Measurements from ENCODE around the gene ACAA1.
"Not testable (repeated sequence)": the region's sequence is repeated elsewhere in the genome, so short reads cannot be mapped to it uniquely, and the experiment has no call there.

Gene ACAA1

DNA sequence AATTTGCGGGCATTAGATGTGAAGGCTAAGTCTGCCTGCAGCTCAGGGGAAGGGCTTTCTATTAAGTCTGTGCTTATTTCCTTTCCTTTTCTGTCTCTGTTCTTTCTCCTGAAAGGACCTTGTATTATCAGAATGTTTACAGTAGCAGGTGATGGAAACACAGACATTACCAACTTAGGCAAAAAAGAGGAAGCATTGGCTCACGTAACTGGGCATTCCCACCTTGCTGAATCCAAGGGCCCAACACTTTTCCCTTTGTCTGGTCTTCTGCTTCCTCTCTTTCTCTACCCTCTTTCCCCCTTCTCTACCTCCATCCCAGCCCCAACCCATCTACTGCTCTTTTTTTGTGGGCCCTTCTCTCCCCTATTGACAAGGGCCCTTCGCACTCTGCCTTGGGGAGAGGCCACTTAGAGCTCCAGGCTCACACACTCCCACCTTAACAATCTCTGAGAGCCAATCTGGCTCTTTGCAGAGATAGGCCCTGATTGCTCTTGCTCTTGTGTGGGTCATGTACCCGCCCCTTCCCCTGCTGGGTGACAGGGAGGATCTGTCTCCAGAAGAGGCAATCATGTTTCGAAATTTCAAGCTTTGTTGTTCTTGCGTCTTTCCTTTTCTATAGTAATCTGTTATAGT, 35.0 kb downstream of the ACAA1 start:
- no peak for DNase-seq (ENCODE audit: low read depth)

DNA sequence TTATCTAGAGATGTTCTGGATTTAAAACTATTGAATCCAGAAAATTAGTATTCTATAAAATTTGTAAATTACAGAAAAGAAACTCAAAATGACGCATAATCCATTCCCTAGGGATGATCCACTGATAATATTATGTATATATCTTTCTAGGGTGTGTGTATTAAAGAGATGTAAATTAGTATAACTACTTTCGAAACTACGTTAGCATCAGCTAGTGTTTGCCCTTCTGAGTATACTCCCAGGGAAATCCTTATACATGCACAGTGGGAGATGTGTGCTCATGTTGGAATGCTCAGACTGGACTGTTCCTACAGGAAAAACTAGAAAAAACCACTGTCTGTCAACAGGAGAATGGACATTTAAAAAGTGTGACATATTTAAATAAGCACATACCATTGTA, 36.4 kb downstream of the ACAA1 start:
- DNase-seq (ENCODE audit: low read depth), result no peak

DNA sequence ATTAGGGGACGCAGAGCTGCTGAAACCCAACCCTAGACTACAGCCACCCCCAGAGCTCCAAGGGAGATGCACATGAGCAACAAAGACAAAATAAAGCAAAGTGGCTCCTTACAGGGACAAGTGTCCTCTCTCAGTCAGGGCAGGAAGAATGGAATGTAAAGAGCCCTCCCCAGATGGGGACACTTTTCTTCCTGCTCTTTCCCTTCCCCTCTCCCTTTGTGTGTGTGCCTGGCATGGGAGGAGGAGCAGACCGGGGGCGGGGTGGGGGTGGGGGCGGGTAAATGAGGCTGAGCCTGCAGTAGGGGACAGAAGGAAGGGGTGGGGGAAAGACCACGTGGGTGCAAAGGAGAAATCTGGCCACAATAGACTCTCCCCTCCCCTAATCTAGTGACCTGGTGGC, 37.4 kb downstream of the ACAA1 start:
- no peak for DNase-seq (ENCODE audit: low read depth)

DNA sequence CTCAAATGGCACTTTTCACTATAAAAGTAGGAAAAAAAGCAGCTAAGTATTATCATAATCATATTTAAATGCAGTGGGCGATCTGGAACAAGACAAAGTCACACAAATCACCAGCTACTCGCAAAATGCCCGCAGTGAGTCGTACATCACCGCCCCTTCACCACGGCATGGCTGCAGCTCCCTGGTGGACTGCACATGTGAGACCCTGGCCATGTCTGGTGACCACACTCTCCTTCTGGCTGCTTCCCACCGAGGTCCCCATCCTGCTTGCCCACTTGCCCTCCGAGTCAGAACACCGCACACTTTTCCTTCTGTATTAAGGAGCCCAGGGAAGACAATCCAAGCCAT, 38.6 kb downstream of the ACAA1 start:
- DNase-seq (ENCODE audit: low read depth), result no peak

DNA sequence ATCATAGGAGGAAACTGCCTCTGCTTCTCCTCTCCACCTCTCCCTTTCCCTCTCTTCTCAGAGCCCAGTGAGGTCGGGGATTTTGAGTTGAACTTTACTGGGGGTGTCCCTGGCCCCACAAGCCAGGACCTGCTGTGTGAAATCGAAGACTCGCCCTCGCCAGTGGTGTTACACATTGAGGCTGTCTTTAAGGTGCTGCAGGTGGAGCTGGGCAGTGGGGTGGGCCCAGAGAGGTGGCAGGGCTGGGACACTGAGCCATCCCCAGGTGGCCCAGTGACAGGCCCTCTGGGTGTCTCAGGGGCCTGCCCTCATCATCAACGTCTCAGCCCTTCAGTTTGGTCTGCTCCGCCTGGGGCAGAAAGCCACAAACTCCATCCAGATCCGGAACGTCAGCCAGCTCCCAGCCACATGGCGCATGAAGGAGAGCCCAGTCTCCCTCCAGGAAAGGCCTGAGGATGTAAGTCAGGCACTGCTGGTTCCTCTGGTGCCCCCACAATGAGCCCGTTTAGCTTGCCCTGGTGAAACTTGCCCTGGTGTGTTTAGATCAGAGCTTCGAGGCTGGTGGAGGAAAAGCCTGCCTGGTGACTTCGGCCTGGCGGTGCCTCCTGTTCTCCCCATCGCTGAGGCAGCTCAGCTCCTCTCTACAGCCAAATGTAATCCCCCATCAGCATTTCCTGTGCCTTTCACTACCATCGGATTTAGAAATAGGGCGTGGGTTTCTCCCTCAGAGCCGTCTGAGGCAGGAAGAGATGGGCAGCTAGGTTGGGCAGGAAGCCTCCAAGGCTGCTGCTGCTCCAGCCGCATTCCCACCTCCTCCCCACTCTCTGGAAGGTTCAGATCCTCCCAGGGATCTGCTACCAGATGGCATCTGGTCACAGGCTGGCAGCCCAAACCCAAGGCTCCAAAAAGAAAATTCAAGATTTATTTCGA, 39.2 kb downstream of the ACAA1 start:
- DNase-seq (ENCODE audit: low read depth), result no peak

DNA sequence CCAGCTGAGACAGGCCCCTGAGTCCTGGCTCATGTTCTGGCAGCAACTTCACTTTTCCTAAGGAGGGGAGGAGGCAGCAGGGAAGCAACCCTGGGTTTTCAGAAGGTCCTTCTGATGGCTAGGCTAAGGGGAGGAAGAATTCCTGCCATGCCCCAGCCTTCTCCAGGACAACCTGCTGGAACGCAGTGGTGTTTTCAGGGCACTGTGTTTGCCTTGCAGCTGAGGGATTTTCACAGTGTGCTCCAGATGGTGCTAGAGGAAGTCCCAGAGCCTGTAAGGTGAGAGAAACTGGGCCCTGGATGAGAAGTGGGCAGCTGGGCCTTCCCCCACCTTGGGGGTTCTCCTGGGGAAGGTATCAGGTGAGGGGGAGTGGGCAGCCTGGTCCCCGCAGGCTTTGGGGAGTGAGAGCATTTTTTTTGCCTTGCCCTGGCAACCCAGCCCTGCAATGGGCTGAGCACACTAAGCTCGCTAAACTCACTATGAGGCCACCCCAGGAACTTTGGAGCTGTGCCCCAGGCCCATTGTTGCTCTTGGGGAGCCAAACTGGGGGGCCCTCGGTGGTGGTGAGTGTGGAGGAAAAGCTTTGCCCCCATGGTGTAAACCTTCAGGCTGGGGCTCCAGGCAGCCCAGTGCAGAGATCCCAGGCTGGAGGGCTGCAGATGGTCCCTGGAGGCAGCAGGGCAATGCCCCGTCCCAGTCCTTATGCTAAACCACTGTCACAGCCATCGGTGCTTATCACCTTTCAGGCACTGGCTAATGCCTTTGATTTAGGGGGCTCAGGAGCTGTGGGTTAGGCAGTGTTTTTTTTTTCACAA, 41.1 kb downstream of the ACAA1 start:
- no peak for DNase-seq (ENCODE audit: low read depth)

DNA sequence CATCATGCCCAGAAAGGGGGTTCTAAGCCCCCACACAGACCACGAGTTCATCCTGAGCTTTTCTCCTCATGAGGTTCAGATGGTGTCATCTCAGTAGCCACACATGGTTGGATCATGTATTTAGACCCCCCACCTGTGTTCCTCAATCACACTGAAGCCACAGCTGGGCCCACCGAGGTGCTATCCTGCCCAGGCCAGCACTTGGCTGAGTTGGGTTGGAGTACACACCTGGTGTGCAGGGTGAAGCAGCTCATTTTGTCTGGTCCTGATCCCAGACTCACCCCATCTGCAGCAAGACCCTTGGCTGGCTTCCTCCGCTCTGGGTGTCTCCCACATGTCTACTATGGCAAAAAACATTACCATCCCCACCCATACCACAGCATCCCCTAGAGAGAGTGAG, 41.9 kb downstream of the ACAA1 start:
- no peak for DNase-seq (ENCODE audit: low read depth)

DNA sequence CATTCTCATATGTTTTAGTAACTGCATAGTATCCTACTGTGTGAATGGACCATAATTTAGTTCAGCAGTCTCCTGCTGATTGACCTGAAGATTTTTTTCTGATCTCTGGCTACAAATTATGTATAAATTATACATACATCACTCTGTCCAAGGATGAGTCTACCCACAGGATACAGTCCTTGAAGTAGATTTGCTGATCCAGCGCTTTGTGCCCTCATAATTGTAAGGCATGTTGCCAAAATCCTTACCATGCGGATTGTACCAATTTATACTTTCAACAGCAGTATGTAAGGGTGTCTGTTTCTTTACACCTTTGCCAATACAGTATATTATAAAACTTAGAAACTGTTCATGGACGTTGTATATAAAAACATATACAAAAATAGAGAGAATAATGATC, 46.5 kb downstream of the ACAA1 start:
- DNase-seq (ENCODE audit: low read depth), result no peak

DNA sequence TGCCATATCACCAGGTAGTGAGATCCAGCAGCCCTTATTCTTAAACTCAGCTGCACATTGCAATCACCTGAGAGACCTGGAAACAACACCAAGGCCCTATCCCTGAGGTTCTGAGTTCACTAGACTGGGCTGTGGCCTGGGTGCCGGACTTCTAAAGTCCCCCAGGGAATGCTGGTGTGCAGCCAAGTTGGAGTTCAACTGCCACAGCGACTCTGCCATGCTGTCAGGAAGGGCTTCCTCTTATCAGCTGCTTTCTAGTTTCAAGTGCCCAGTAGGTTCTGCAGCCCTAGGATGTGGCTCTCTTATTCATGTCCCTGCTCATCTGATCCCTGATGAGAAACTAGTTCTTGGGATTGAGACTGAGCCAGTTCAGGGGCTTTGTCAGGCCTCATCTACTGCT, 47.8 kb downstream of the ACAA1 start:
- DNase-seq (ENCODE audit: low read depth), result no peak

DNA sequence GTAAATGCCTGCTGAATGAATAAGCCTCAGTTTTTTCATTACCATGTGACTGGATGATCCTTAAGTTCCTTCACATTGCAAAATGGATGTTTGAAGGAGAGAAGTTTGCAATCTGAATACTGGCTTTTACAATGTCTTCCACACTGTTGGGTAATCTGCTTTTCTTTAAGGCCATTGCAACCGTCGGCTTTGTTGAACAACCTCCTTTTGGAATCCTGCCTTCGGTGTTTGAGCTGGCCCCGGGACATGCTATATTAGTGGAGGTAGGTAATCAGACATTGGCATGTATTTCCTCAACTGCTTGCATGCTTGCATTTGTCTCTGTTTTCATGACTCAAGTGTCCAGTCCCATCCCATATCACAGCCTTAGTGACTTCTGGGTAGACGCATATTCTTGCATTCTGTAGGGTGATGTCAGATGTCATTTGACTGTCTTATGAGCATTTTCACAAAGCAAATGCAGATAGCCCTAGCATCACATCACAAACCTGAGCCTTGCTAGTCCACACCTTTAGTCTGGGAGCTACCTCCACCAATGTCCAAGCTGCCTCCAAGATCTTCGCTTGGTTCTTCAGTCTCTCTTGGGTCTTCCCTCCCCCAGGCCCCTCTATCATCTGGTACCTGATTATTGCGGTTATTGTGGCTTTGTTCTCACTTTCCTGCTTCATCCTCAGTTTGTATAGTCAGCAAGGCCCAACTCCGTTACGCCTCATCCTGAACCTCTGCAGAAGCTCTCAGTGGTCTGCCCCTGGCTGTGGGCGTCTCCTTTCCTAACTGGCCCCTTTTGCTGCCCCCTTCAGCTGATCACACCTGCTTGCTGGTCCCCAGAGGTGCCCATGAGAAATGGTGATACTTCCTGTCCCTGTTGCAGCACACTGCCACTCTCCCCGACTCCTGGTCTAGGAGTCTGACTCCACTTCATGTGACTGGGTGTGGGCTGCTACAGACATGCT, 48.5 kb downstream of the ACAA1 start:
- no peak for DNase-seq (ENCODE audit: low read depth)

DNA sequence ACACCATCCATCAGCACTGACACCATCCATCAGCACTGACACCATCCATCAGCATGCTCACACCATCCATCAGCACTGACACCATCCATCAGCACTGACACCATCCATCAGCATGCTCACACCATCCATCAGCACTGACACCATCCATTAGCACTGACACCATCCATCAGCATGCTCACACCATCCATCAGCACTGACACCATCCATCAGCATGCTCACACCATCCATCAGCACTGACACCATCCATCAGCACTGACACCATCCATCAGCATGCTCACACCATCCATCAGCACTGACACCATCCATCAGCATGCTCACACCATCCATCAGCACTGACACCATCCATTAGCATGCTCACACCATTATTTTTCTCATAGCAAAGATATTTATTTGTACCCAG, 49.6 kb downstream of the ACAA1 start:
- not testable (repeated sequence) for DNase-seq (ENCODE audit: low read depth)

DNA sequence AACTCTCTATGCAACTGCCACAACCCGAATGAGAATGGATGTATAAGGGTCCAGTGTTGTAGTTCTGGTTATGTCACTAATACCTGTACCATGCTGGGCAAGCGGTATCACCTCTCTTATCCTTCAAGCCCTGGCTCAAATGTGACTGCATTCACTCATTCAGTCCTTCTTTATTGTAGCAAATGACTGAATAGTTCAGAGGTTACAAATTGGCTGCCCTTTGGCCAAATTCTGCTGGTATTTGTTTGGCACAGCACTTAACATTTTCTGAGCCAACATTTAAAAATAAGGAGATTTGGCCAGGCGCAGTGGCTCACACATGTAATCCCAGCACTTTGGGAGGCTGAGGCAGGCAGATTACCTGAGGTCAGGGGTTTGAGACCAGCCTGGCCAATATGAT, 50.4 kb downstream of the ACAA1 start:
- no peak for DNase-seq (ENCODE audit: low read depth)

DNA sequence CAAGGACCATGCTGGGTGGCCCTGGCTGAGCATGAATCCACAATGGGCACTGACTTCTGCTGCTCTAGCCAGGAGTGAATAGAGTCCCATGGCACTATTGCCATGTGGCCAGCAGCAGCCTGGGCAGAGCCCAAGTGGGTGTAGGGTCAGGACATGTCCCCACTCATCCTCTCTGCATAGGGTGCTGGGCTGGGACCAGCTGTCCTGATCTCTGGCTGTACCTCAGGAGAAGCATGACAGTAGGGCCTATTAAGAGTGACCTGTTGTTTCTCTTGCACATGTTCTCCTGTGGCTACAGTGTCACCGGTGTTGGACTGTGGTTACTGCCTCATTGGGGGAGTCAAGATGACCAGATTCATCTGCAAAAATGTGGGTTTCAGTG, 51.0 kb downstream of the ACAA1 start:
- DNase-seq (ENCODE audit: low read depth), result no peak

DNA sequence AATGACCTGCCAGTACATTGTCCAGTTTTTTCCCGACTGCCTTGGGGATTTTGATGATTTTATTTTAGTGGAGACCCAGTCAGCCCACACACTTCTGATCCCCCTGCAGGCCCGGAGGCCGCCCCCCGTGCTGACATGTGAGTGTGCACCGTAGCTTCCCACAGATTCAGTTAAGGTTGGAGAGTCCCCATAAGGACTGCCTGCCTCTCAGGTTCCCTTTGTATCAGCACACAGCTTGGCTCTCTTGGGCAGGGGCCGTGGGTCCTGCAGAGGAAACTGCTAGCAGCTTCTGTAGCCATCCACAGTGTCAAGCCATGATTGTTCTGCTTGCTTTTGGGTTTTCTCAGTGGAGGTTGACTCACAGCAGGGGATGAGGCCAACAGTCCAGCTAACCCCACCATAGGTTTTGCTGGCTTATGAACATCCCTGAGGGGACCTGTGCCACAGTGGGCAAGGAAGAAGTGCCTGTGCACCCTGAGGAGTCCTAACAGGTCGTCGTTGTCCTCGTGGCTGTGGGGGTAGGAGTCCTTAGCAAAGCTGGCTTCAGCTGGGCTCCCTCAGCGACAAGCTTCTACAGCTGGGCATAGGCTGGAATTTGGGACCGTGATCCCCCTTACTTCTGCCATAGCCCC, 51.5 kb downstream of the ACAA1 start:
- no peak for DNase-seq (ENCODE audit: low read depth)

DNA sequence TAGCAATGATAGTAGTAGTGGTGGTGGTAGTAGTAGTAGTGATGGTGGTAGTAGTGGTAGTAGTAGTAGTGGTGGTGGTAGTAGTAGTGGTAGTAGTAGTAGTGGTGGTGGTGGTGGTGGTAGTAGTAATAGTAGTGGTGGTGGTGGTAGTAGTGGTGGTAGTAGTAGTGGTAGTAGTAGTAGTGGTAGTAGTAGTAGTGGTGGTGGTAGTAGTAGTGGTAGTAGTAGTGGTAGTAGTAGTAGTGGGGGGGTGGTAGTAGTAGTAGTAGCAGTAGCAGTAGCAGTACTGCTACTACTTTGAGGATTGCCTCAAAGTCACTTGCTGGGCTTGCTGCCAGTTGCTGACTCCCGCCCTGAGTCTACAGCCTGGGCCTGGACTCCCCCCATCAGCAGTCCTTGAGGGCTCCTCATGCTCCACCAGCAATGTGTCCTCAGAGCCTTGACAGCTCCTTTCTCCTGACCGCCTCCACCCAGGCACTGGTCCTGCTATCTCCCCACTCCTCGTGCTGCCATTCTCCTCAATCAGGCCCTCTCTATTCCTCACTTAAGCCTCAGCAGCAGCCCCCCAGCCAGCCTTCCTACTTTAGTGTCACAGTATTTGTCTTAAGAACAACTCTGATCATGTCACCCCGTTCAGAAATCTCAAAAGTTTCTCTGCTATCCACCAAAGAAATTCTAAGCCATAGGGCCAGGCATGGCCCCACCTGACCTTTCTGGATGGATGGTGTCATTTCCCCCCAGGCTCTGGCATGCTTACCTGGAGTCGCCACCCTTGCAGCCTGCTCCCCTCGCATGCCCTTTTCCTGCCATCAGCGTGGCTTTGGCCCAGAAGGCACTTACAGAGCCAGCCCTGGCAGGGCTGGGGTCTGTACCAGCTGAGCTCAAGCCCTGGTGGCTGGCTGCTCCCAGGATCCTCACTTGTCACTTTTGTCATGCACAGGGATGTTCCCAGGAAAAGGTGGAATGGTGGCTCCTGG, 52.3 kb downstream of the ACAA1 start:
- no peak for DNase-seq (ENCODE audit: low read depth)

DNA sequence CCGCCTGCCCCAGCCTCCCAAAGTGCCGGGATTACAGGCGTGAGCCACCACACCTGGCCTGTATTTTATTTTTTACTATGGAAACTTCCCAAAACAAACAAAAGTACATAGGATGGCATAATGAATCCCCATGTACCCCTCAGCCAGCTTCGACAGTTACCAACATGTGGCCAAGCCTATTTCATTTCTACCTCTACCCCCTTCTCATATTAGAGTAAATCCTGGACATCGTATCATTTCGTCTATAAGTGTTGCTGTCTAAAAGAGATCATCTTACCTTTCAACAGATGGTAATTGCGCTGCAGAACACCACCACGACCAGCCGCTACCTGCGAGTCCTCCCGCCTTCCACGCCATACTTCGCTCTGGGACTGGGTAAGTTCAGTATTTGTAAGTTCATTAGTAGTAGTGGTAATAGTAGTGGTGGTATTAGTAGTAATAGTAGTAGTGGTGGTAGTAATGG, 53.0 kb downstream of the ACAA1 start:
- no peak for DNase-seq (ENCODE audit: low read depth)

DNA sequence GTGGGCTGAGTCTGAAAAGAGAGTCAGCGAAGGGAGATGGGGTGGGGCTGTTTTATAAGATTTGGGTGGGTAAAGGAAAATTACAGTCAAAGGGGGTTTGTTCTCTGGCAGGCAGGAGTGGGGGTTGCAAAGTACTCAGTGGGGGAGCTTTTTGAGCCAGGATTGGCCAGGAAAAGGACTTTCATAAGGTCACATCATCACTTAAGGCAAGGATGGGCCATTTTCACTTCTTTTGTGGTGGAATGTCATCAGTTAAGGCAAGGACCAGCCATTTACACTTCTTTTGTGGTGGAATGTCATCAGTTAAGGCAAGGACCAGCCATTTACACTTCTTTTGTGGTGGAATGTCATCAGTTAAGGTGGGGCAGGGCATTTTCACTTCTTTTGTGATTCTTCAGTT, 53.7 kb downstream of the ACAA1 start:
- not testable (repeated sequence) for DNase-seq (ENCODE audit: low read depth)

DNA sequence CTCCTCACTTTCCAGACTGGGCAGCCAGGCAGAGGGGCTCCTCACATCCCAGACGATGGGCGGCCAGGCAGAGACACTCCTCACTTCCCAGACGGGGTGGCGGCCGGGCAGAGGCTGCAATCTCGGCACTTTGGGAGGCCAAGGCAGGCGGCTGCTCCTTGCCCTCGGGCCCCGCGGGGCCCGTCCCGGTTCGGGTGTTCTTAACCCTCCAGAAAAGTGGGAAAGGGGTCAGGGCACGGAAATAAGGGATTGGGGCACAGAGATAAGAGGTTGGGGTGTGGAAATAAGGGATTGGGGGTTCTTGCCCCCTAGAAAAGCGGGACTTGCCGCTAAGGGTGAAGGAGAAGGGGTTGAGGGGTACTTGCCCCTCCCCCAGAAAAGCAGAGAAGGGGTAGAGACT, 54.6 kb downstream of the ACAA1 start:
- not testable (repeated sequence) for DNase-seq (ENCODE audit: low read depth)

DNA sequence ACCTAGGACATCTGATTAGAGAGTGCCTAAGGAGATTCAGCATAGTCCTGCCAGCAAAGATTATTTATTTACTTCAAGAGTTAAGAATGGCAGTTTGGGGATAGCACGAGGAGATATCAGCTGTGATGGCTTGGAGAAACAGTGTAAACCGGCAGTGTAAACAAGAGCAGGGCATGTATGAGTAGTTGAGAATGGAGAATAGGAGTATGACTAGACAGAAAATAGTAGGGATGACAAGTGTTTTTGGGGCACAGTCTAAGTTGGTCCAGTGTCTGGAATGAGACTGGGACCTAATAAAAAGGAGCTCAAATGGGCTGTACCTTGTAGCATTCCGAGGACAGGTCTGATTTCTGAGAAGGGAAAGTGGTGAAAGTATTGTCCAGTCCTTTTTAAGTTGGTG, 59.9 kb downstream of the ACAA1 start:
- DNase-seq (ENCODE audit: low read depth), result not testable (repeated sequence)
